Neural progenitor cell (in vitro differentiated cells): ENCODE data around the gene VSIG10L2. TPM values are rescaled to one million over a fixed set of nuclear protein-coding genes. Genes with fewer than 3 reads are reported as not detected.

ENCODE experiments used
- DNase-seq: peaks from one replicate; pipeline ENCODE4 v3.0.0-alpha.2; 2016; ENCODE audit warnings: low spot score
- H2AFZ ChIP-seq: fragments of 200-600 bp; sonication (generic); replicated peaks from 2 replicates; pipeline ENCODE4 v1.6.1; 2016; ENCODE audit warnings: antibody characterized with exemption
- H3F3A ChIP-seq: fragments of 200-600 bp; sonication (generic); 2 replicates; pipeline ENCODE4 v1.6.1; 2016; ENCODE audit warnings: antibody characterized with exemption, low read depth
- H3K27ac ChIP-seq: fragments of 200-600 bp; sonication (generic); 2 replicates; pipeline ENCODE4 v1.5.1; 2016; ENCODE audit warnings: mild to moderate bottlenecking
- H3K27me3 ChIP-seq: fragments of 200-600 bp; sonication (generic); 2 replicates; pipeline ENCODE4 v1.6.1; 2016; ENCODE audit warnings: mild to moderate bottlenecking, moderate library complexity
- H3K36me3 ChIP-seq: fragments of 200-600 bp; sonication (generic); 2 replicates; pipeline ENCODE4 v1.5.1; 2016
- H3K4me1 ChIP-seq: fragments of 200-600 bp; sonication (generic); 2 replicates; pipeline ENCODE4 v1.6.1; 2016; ENCODE audit warnings: mixed run types
- H3K4me2 ChIP-seq: fragments of 200-600 bp; sonication (generic); 2 replicates; pipeline ENCODE4 v1.6.1; 2016
- H3K4me3 ChIP-seq: fragments of 200-600 bp; sonication (generic); 2 replicates; pipeline ENCODE4 v1.5.1; 2016
- H3K79me2 ChIP-seq: fragments of 200-600 bp; sonication (generic); 2 replicates; pipeline ENCODE4 v1.6.1; 2016; ENCODE audit warnings: low read depth
- H3K9ac ChIP-seq: fragments of 200-600 bp; sonication (generic); 2 replicates; pipeline ENCODE4 v1.6.1; 2016
- H3K9me3 ChIP-seq: fragments of 200-600 bp; sonication (generic); 2 replicates; pipeline ENCODE4 v1.5.1; 2016; ENCODE audit warnings: low read depth
- H4K20me1 ChIP-seq: fragments of 200-600 bp; sonication (generic); 2 replicates; pipeline ENCODE4 v1.6.1; 2016; ENCODE audit warnings: low read depth
- H3K27ac Mint-ChIP-seq: 3 replicates; pipeline ENCODE4 v1.8.0; 2021; ENCODE audit warnings: mixed read lengths
- H3K27me3 Mint-ChIP-seq: 2 replicates; pipeline ENCODE4 v1.8.0; 2022; ENCODE audit warnings: low read depth, mild to moderate bottlenecking, inconsistent platforms, moderate library complexity, mixed read lengths; ENCODE audit not compliant: insufficient read depth
- H3K36me3 Mint-ChIP-seq: 3 replicates; pipeline ENCODE4 v1.8.0; 2021; ENCODE audit warnings: mixed read lengths
- H3K4me1 Mint-ChIP-seq: 3 replicates; pipeline ENCODE4 v1.8.0; 2021; ENCODE audit warnings: mixed read lengths
- H3K4me3 Mint-ChIP-seq: 3 replicates; pipeline ENCODE4 v1.8.0; 2021; ENCODE audit warnings: mild to moderate bottlenecking, moderate library complexity, mixed read lengths
- H3K9me3 Mint-ChIP-seq: 3 replicates; pipeline ENCODE4 v1.8.0; 2020; ENCODE audit warnings: mixed read lengths
- EZH2 ChIP-seq: fragments of 200-600 bp; sonication (generic); IDR thresholded peaks from 2 replicates; pipeline ENCODE4 v1.6.1; 2017; ENCODE audit warnings: antibody characterized with exemption, mild to moderate bottlenecking, moderate library complexity
- EZH2phosphoT487 ChIP-seq: fragments of 200-600 bp; sonication (generic); IDR thresholded peaks from 2 replicates; pipeline ENCODE4 v1.6.1; 2017; ENCODE audit warnings: antibody characterized with exemption
- total RNA-seq: library from RNA; depleted of rRNA; stranded (reverse); fragments of >200 nt; gene quantifications from 2 replicates; pipeline ENCODE4 v1.2.3, GENCODE V29; 2015; ENCODE audit warnings: low replicate concordance
- TF ChIP-seq, protein P1 (sequence below): fragments of 200-600 bp; sonication (generic); IDR thresholded peaks from 2 replicates; pipeline ENCODE4 v1.5.1; 2017; ENCODE audit warnings: antibody characterized with exemption, mild to moderate bottlenecking

The VSIG10L2 gene
- total RNA-seq, 1 donor from 2014 or later, result not detected

DNA sequence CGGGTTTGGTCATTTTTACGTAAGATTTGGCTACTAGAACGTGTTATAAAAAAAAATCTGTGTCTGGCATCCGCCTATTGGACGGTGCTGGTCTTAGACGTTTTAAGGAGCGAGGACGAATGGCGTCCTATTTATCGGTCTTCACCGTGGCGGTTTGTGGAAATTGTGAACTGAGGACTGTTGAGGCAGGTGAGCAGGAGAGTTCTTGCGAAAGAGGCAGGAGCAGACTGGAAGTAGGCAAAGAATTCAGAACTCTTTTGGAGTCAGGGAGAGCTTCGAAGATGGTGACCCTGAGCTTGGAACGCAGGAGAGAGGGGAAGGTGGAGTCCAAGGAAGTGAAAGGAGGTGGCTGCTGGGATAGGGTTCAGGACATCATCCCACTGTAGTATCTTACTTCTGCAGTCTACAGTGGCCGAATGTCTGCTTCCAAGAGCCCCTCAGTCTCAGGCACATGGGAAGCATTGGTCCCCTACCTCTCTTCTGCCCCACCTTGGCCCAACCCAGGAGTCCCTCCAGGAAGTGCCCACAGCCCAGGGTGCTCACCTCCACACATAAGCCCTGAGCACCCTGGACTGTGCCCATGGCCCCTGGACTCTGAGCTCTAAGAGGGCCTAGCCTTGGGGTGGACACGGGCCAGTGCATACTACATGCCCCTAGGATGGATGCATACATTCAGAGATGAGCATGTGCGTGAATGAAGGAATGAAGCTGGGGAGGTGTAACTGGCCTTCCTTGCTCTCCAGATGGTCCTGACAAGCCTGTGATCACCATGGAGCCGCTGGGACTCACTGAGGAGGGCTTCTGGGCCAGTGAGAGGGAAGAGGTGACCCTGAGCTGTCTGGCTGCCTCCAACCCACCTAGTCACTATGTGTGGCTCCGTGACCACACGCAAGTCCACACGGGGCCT lies 3.7 kb downstream of the VSIG10L2 start:
- Histone ChIP-seq H2AFZ (no peak overlapping the region), H3K4me1 (peaks cover 5% of the 10 kb centered on the region), H3K9ac (no peak overlapping the region), H3K79me2 (no peaks in the 10 kb centered on the region), H3K9me3 (no peaks in the 10 kb centered on the region), H4K20me1 (no peaks in the 10 kb centered on the region), H3K36me3 (no peaks in the 10 kb centered on the region), H3F3A (no peaks in the 10 kb centered on the region), H3K27me3 (no peaks in the 10 kb centered on the region), H3K4me3 (no peak overlapping the region), H3K4me2 (no peak overlapping the region), H3K27ac (no peak overlapping the region)
- no peak for DNase-seq
- peaks cover 10% of the 10 kb centered on the region for H3K27me3 Mint-ChIP-seq
- H3K4me3 Mint-ChIP-seq, result peak overlapping the region; percentile 6
- no peak for TF ChIP-seq EZH2
- peak overlapping the region; percentile 69 for H3K27ac Mint-ChIP-seq
- peaks cover 7% of the 10 kb centered on the region for H3K36me3 Mint-ChIP-seq
- H3K4me1 Mint-ChIP-seq, result peaks cover 29% of the 10 kb centered on the region
- H3K9me3 Mint-ChIP-seq, result no peaks in the 10 kb centered on the region

DNA sequence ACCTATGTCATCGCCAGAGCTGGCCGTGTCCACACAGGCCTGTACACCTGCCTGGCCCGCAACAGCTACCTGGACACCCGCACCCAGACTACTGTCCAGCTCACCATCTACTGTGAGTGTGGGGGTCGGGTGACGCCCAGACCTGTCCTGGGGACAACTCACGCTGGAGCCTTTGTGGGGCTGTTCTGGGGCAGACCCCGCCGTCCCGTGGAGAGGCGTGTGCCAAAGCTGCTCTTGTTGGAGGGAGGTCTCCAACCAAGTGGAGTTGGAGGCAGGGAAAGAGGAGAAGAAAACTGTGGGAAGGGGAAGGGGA lies 4.3 kb downstream of the VSIG10L2 start:
- no peaks in the 10 kb centered on the region for H4K20me1 ChIP-seq
- no peaks in the 10 kb centered on the region for H3K9me3 ChIP-seq
- Mint-ChIP-seq H3K27ac (peak overlapping the region; percentile 69), H3K4me1 (peaks cover 29% of the 10 kb centered on the region), H3K36me3 (peaks cover 8% of the 10 kb centered on the region), H3K27me3 (peaks cover 13% of the 10 kb centered on the region), H3K9me3 (no peaks in the 10 kb centered on the region), H3K4me3 (no peak overlapping the region)
- H3K27me3 ChIP-seq, result no peaks in the 10 kb centered on the region
- no peak overlapping the region for H2AFZ ChIP-seq
- H3K4me1 ChIP-seq, result peaks cover 5% of the 10 kb centered on the region
- no peak overlapping the region for H3K4me2 ChIP-seq
- no peak overlapping the region for H3K4me3 ChIP-seq
- no peak for DNase-seq
- no peaks in the 10 kb centered on the region for H3K36me3 ChIP-seq
- no peak overlapping the region for H3K27ac ChIP-seq
- TF ChIP-seq, protein P1, sequence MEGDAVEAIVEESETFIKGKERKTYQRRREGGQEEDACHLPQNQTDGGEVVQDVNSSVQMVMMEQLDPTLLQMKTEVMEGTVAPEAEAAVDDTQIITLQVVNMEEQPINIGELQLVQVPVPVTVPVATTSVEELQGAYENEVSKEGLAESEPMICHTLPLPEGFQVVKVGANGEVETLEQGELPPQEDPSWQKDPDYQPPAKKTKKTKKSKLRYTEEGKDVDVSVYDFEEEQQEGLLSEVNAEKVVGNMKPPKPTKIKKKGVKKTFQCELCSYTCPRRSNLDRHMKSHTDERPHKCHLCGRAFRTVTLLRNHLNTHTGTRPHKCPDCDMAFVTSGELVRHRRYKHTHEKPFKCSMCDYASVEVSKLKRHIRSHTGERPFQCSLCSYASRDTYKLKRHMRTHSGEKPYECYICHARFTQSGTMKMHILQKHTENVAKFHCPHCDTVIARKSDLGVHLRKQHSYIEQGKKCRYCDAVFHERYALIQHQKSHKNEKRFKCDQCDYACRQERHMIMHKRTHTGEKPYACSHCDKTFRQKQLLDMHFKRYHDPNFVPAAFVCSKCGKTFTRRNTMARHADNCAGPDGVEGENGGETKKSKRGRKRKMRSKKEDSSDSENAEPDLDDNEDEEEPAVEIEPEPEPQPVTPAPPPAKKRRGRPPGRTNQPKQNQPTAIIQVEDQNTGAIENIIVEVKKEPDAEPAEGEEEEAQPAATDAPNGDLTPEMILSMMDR, result no peak
- TF ChIP-seq EZH2 (no peak), EZH2phosphoT487 (no peak)
- no peaks in the 10 kb centered on the region for H3F3A ChIP-seq
- no peaks in the 10 kb centered on the region for H3K79me2 ChIP-seq
- H3K9ac ChIP-seq, result no peak overlapping the region

DNA sequence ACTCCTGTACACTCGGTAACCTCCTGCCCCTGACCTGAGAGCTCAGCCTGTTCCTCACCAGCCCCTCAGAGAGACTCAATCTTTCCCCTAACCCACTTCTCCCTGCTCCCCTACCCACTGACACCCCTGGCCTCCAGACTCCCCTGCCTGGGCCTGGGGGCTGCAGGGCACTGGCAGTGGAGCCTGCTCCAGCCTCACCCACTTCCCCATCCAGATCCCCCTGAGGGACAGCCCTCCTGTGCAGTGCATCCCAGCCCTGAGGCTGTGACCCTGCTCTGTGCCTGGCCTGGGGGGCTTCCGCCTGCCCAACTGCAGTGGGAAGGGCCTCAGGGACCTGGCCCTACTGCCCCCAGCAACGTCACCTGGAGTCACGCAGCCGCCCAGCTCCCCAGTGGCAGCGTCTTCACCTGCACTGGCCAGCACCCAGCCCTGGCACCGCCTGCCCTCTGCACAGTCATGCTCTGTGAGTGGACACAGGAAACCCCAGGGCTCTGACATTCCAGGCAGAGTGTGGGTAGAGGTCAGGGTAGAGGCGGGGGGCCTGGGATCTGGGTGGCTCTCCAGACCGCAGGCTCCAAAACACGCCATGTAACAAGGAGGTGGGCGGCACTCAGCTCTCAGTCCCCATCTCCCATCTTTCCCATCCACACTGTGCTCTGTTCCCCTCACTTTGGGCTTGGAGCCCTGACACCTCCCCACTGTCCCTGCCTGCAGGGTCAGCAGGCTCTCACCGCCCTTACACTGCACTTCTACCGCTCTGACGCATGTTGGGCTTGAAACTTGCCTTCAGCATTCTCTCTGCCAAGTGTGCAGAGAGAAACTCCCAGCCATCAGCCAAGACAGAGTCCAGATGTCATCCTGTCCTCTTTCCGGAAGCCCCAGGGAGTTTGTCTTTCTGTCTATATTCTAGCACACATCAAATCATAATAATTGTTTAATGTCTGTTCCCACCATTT lies 5.1 kb downstream of the VSIG10L2 start:
- DNase-seq, result no peak
- no peak overlapping the region for H3K4me3 Mint-ChIP-seq
- Histone ChIP-seq H3K4me2 (no peak overlapping the region), H3K9ac (no peak overlapping the region), H4K20me1 (no peaks in the 10 kb centered on the region), H3K27ac (no peak overlapping the region), H3K36me3 (no peaks in the 10 kb centered on the region), H3K79me2 (no peaks in the 10 kb centered on the region), H3K9me3 (no peaks in the 10 kb centered on the region), H3F3A (no peaks in the 10 kb centered on the region), H2AFZ (no peak overlapping the region), H3K4me3 (no peak overlapping the region), H3K27me3 (no peaks in the 10 kb centered on the region), H3K4me1 (peaks cover 5% of the 10 kb centered on the region)
- H3K27ac Mint-ChIP-seq, result peak overlapping the region; percentile 90
- H3K36me3 Mint-ChIP-seq, result peaks cover 14% of the 10 kb centered on the region
- peaks cover 14% of the 10 kb centered on the region for H3K27me3 Mint-ChIP-seq
- TF ChIP-seq, protein P1, result no peak
- TF ChIP-seq EZH2 (no peak), EZH2phosphoT487 (no peak)
- peaks cover 24% of the 10 kb centered on the region for H3K4me1 Mint-ChIP-seq
- no peaks in the 10 kb centered on the region for H3K9me3 Mint-ChIP-seq
